Panc1 (cell line): ENCODE data around the gene RIMKLB. TPM values are rescaled to one million over a fixed set of nuclear protein-coding genes. Genes with fewer than 3 reads are reported as not detected.

Experiments
- ATAC-seq: fragments of 200-7000 bp; cut with Tn5 transposase; 2 replicates; pipeline ENCODE4 v1.9.1; 2020; ENCODE audit warnings: mild to moderate bottlenecking, moderate library complexity
- BruUV-seq: library from RNA; stranded (reverse); fragments of 400-500 nt; replicated peaks from 2 replicates; lab custom pipeline; 2021; lab: Mats Ljungman, UMichigan
- CTCF ChIA-PET: fragments of 300-600 bp; sonication (Branson Sonifier 250); formaldehyde crosslinking; loops from one replicate; lab custom pipeline; 2022; ENCODE audit warnings: antibody characterized with exemption; lab: Charles Lee
- POLR2A ChIA-PET: fragments of 300-600 bp; sonication (Branson Sonifier 250); formaldehyde crosslinking; loops from one replicate; lab custom pipeline; 2022; ENCODE audit warnings: antibody characterized with exemption; lab: Charles Lee
- DNase-seq: peaks from one replicate; pipeline ENCODE4 v3.0.0-alpha.2; 2010; ENCODE audit warnings: low read depth, low spot score
- H3K27ac ChIP-seq: 2 replicates; pipeline ENCODE4 v1.5.1; 2011; ENCODE audit warnings: mild to moderate bottlenecking, low read length, inconsistent platforms
- H3K27me3 ChIP-seq: fragments of 200-500 bp; sonication (Bioruptor generic); 2 replicates; pipeline ENCODE4 v1.6.0; 2014; ENCODE audit warnings: low read length, inconsistent platforms; ENCODE audit not compliant: control insufficient read depth, insufficient read depth
- H3K36me3 ChIP-seq: fragments of 200-500 bp; sonication (Bioruptor generic); 2 replicates; pipeline ENCODE4 v1.5.1; 2014; ENCODE audit warnings: inconsistent platforms, mild to moderate bottlenecking, low read length, moderate library complexity; ENCODE audit not compliant: control insufficient read depth, insufficient read depth
- H3K4me1 ChIP-seq: 2 replicates; pipeline ENCODE4 v1.5.1; 2011; ENCODE audit warnings: inconsistent platforms, mild to moderate bottlenecking, low read length, moderate library complexity; ENCODE audit not compliant: control insufficient read depth, insufficient read depth
- H3K4me3 ChIP-seq, 2 experiments: 2 replicates each; pipeline ENCODE4 v1.5.1; 2011 to 2012; ENCODE audit warnings: low read depth in 2 of 2, low read length in 2 of 2, mild to moderate bottlenecking in 2 of 2, inconsistent platforms in 1 of 2, moderate library complexity in 1 of 2
- H3K9me3 ChIP-seq: fragments of 200-500 bp; sonication (Bioruptor generic); 2 replicates; pipeline ENCODE4 v1.5.1; 2014; ENCODE audit warnings: low read depth, mild to moderate bottlenecking, inconsistent platforms, low read length, moderate library complexity; ENCODE audit not compliant: control insufficient read depth, insufficient read depth
- CTCF ChIP-seq: fragments of 450-650 bp; IDR thresholded peaks from 2 replicates; pipeline ENCODE4 v1.5.1; 2017; ENCODE audit warnings: mild to moderate bottlenecking
- POLR2AphosphoS5 ChIP-seq: IDR thresholded peaks from 2 replicates; pipeline ENCODE4 v1.6.1; 2012; ENCODE audit warnings: mild to moderate bottlenecking, low read depth, low read length, moderate library complexity
- REST ChIP-seq, 2 experiments: IDR thresholded peaks; 2 replicates each; pipeline ENCODE4 v1.6.1; 2011 to 2012; ENCODE audit warnings: low read depth in 2 of 2, control low read depth in 1 of 2, low read length in 1 of 2, mild to moderate bottlenecking in 1 of 2, moderate library complexity in 1 of 2; ENCODE audit not compliant: insufficient read depth in 1 of 2
- SIN3A ChIP-seq: IDR thresholded peaks from 2 replicates; pipeline ENCODE4 v1.6.1; 2012; ENCODE audit warnings: low read depth, mild to moderate bottlenecking, low read length, moderate library complexity, borderline replicate concordance; ENCODE audit not compliant: insufficient read depth
- TCF7L2 ChIP-seq: IDR thresholded peaks from 2 replicates; pipeline ENCODE4 v1.6.1; 2011; ENCODE audit warnings: mild to moderate bottlenecking, low read depth, low read length, inconsistent platforms
- in situ Hi-C: cut with HindIII; loops from 2 replicates; pipeline ENCODE4 v1.10.0; 2016; ENCODE audit warnings: low sequenced_read_pairs, low pct_unique_long_range_greater_than_20kb
- intact Hi-C: fragments of 100-400 bp; cut with micrococcal nuclease; formaldehyde crosslinking; loops from one replicate; pipeline ENCODE4 v1.10.0; 2022; ENCODE audit not compliant: unreplicated experiment
- total RNA-seq: library from RNA; stranded (reverse); gene quantifications from one replicate; pipeline ENCODE4 v1.2.1, GENCODE V29; 2021; ENCODE audit not compliant: unreplicated experiment

RIMKLB gene
- total RNA-seq, 1 experiment from 2014 or later: 17.1 TPM

GRCh38 chr12:8821591-8821990 is 123.8 kb downstream of the RIMKLB start:
- BruUV-seq: no TSS peak
- Histone ChIP-seq H3K4me3 (no peak overlapping the region), H3K36me3 (no peaks in the 10 kb centered on the region), H3K27ac (no peak overlapping the region), H3K9me3 (no peaks in the 10 kb centered on the region), H3K4me1 (no peaks in the 10 kb centered on the region), H3K27me3 (no peaks in the 10 kb centered on the region)
- in situ Hi-C loops: no loop called here
- intact Hi-C loops: no loop called here
- DNase-seq: no peak
- ATAC-seq: no peak
- TF ChIP-seq POLR2AphosphoS5 (no peak), REST (IDR thresholded peaks at IDR 0.05; ENCODE audit: insufficient read depth in 1 of 2, low read depth in 2 of 2, low read length in 1 of 2) (no peak), SIN3A (no peak)
- CTCF ChIA-PET: no interaction called here
- POLR2A ChIA-PET: no interaction called here

- no peak within 1 kb of the TSS for H3K4me3 ChIP-seq
- BruUV-seq: no TSS peak
- in situ Hi-C loops (no loop called here), intact Hi-C loops (loop anchor here (2.0 kb wide), 1 partner anchor 139 kb away; no protein-coding TSS in a partner anchor)
- no peaks in the 10 kb centered on the region for H3K9me3 ChIP-seq
- no peaks in the 10 kb centered on the region for H3K36me3 ChIP-seq
- ChIA-PET POLR2A (no interaction called here), CTCF (no interaction called here)
- no peaks in the 10 kb centered on the region for H3K4me1 ChIP-seq
- no peak within 1 kb of the TSS for H3K27ac ChIP-seq
- DNase-seq: no peak
- no peaks in the 10 kb centered on the region for H3K27me3 ChIP-seq
- no peak for TF ChIP-seq POLR2AphosphoS5
- TF ChIP-seq SIN3A: no peak
- no peak for TF ChIP-seq CTCF
- no peak for TF ChIP-seq TCF7L2
- TF ChIP-seq REST (IDR thresholded peaks at IDR 0.05; ENCODE audit: insufficient read depth in 1 of 2, low read depth in 2 of 2, low read length in 1 of 2): no peak
- ATAC-seq: no peak
Measured at GRCh38 chr12:8822298-8822697, 124.5 kb downstream of the RIMKLB start, which contains the start of gene A2ML1. A2ML1 (plus strand) TSS chr12:8822621; CDS start chr12:8822652, 31 bp downstream.
